ENCODE data around the gene CFH.
"Not testable (repeated sequence)": the region's sequence is repeated elsewhere in the genome, so short reads cannot be mapped to it uniquely, and the experiment has no call there.

CFH gene

GRCh38 chr1:196669051-196669450 lies 17.2 kb downstream of the CFH start:
- no peak for DNase-seq

- DNase-seq = no peak
Observed at GRCh38 chr1:196669693-196670092, 17.9 kb downstream of the CFH start.

- no peak for DNase-seq
Observed at GRCh38 chr1:196674908-196675307, 23.1 kb downstream of the CFH start.

- no peak for DNase-seq
Observed at GRCh38 chr1:196677781-196678509, 26.1 kb downstream of the CFH start.

GRCh38 chr1:196678510-196678884 lies 26.7 kb downstream of the CFH start:
- no peak for DNase-seq

GRCh38 chr1:196680107-196680506 lies 28.3 kb downstream of the CFH start:
- no peak for DNase-seq

- peak; percentile 83 for DNase-seq
Observed at GRCh38 chr1:196684476-196684875, 32.6 kb downstream of the CFH start.

- DNase-seq = peak; percentile 41
Observed at GRCh38 chr1:196685506-196685905, 33.7 kb downstream of the CFH start.

GRCh38 chr1:196689001-196689400 lies 37.2 kb downstream of the CFH start:
- no peak for DNase-seq

- DNase-seq = no peak
Observed at GRCh38 chr1:196690582-196690981, 38.7 kb downstream of the CFH start.

GRCh38 chr1:196698993-196699392 lies 47.1 kb downstream of the CFH start:
- DNase-seq = no peak

- DNase-seq = no peak
Observed at GRCh38 chr1:196701144-196701543, 49.3 kb downstream of the CFH start.

- not testable (repeated sequence) for DNase-seq
Observed at GRCh38 chr1:196709892-196710291, 58.0 kb downstream of the CFH start.

GRCh38 chr1:196717868-196718267 lies 66.0 kb downstream of the CFH start:
- no peak for DNase-seq

- DNase-seq = no peak
Observed at GRCh38 chr1:196723325-196724185, 71.7 kb downstream of the CFH start.

GRCh38 chr1:196732526-196732925 lies 80.7 kb downstream of the CFH start:
- no peak for DNase-seq

- no peak for DNase-seq
Observed at GRCh38 chr1:196733091-196733970, 81.5 kb downstream of the CFH start.

- DNase-seq = no peak
Observed at GRCh38 chr1:196734006-196734405, 82.2 kb downstream of the CFH start.

GRCh38 chr1:196734460-196734859 lies 82.6 kb downstream of the CFH start:
- no peak for DNase-seq

- DNase-seq = no peak
Observed at GRCh38 chr1:196738730-196739129, 86.9 kb downstream of the CFH start.

GRCh38 chr1:196743244-196743643 lies 91.4 kb downstream of the CFH start:
- DNase-seq = peak; percentile 14

- DNase-seq = not testable (repeated sequence)
Observed at GRCh38 chr1:196765019-196765740, 113.3 kb downstream of the CFH start.

GRCh38 chr1:196769823-196770222 lies 118.0 kb downstream of the CFH start:
- not testable (repeated sequence) for DNase-seq

All from MV-4-11 (cell line).